K562 (cell line): ENCODE measurements around the gene POC5. TPM values are rescaled to one million over a fixed set of nuclear protein-coding genes. Genes with fewer than 3 reads are reported as not detected.

ENCODE experiments used
- CBFB ChIP-seq: sonication (generic); formaldehyde crosslinking; IDR thresholded peaks from 2 replicates; pipeline ENCODE4 v1.4.0; 2020; ENCODE audit warnings: mild to moderate bottlenecking, missing genetic modification reagents
- CEBPG ChIP-seq, 3 experiments: fragments of 200-800 bp in 1 of 3; sonication (Bioruptor generic) in 1 of 3; sonication (generic) in 1 of 3; formaldehyde crosslinking in 1 of 3; IDR thresholded peaks in 2 of 3; conservative IDR thresholded peaks in 1 of 3; 2 replicates each; pipeline versions ENCODE4 v1.6.1 to v1.8.0; 2016 to 2022; ENCODE audit warnings: missing compliant biosample characterization in 2 of 3, missing genetic modification characterization in 2 of 3, mild to moderate bottlenecking in 1 of 3, missing genetic modification reagents in 1 of 3
- ETV6 ChIP-seq, 3 experiments: fragments of 150-350 bp in 1 of 3; sonication (generic) in 1 of 3; formaldehyde crosslinking in 1 of 3; IDR thresholded peaks; 2 replicates each; pipeline versions ENCODE4 v1.6.1 to v1.8.0; 2014 to 2022; ENCODE audit warnings: borderline replicate concordance in 2 of 3, low read depth in 2 of 3, antibody characterized with exemption in 1 of 3, low read length in 1 of 3, mild to moderate bottlenecking in 1 of 3, missing genetic modification reagents in 1 of 3
- FOSL1 ChIP-seq: fragments of 200-800 bp; sonication (Bioruptor generic); conservative IDR thresholded peaks from 2 replicates; pipeline ENCODE4 v1.6.1; 2016; ENCODE audit warnings: missing genetic modification characterization, missing compliant biosample characterization
- FOXA3 ChIP-seq, 2 experiments: fragments of 450-650 bp in 1 of 2; sonication (generic) in 1 of 2; formaldehyde crosslinking; IDR thresholded peaks in 1 of 2; conservative IDR thresholded peaks in 1 of 2; 2 replicates each; pipeline versions ENCODE4 v1.4.0 to v1.8.0; 2020 to 2022; ENCODE audit warnings: mild to moderate bottlenecking in 2 of 2, missing genetic modification reagents in 1 of 2
- KAT8 ChIP-seq: fragments of 450-650 bp; IDR thresholded peaks from 2 replicates; pipeline ENCODE4 v1.6.1; 2016; ENCODE audit warnings: low read depth, mild to moderate bottlenecking
- MXI1 ChIP-seq: IDR thresholded peaks from 2 replicates; pipeline ENCODE4 v1.6.1; 2011; ENCODE audit warnings: low read depth, mild to moderate bottlenecking, improper control_type of control experiment, low read length
- RBM15 ChIP-seq: fragments of 200-400 bp; formaldehyde crosslinking; IDR thresholded peaks from 2 replicates; pipeline ENCODE4 v1.6.1; 2018; ENCODE audit warnings: mild to moderate bottlenecking, low read length, moderate library complexity; ENCODE audit not compliant: insufficient read depth
- SMC3 ChIP-seq: conservative IDR thresholded peaks from 2 replicates; pipeline ENCODE4 v1.6.1; 2011; ENCODE audit warnings: low read depth, low read length, improper control_type of control experiment; ENCODE audit not compliant: insufficient read depth
- SPI1 ChIP-seq: IDR thresholded peaks from 2 replicates; pipeline ENCODE4 v1.6.1; 2011; ENCODE audit warnings: low read depth, low read length, control low read depth, borderline replicate concordance
- SUPT5H ChIP-seq: fragments of 450-650 bp; IDR thresholded peaks from 2 replicates; pipeline ENCODE4 v1.6.1; 2016
- TCF3 ChIP-seq: sonication (generic); formaldehyde crosslinking; IDR thresholded peaks from 2 replicates; pipeline ENCODE4 v1.4.0; 2020; ENCODE audit warnings: mild to moderate bottlenecking, missing genetic modification reagents
- TCF7 ChIP-seq: sonication (generic); IDR thresholded peaks from 2 replicates; pipeline ENCODE4 v1.6.1; 2016; ENCODE audit warnings: antibody characterized with exemption, borderline replicate concordance
- TCF7L2 ChIP-seq: fragments of 150-350 bp; IDR thresholded peaks from 2 replicates; pipeline ENCODE4 v1.6.1; 2016; ENCODE audit warnings: low read depth, mild to moderate bottlenecking, low read length, moderate library complexity
- TEAD2 ChIP-seq: fragments of 450-650 bp; IDR thresholded peaks from 2 replicates; pipeline ENCODE4 v1.6.1; 2016; ENCODE audit warnings: missing genetic modification characterization, control low read depth, missing compliant biosample characterization
- TEAD4 ChIP-seq, 2 experiments: sonication (generic) in 1 of 2; formaldehyde crosslinking in 1 of 2; IDR thresholded peaks; 2 replicates each; pipeline versions ENCODE4 v1.6.1 to v1.8.0; 2012 to 2022; ENCODE audit warnings: borderline replicate concordance in 1 of 2, inconsistent platforms in 1 of 2, low read length in 1 of 2, mild to moderate bottlenecking in 1 of 2, missing genetic modification reagents in 1 of 2
- TGIF2 ChIP-seq: sonication (generic); formaldehyde crosslinking; IDR thresholded peaks from 2 replicates; pipeline ENCODE4 v1.8.1; 2022; ENCODE audit warnings: mild to moderate bottlenecking, missing genetic modification reagents, moderate library complexity
- YY1 ChIP-seq, 3 experiments: IDR thresholded peaks; 2 replicates each; pipeline ENCODE4 v1.6.1; 2011; ENCODE audit warnings: low read length in 2 of 3, mild to moderate bottlenecking in 2 of 3, moderate library complexity in 2 of 3, borderline replicate concordance in 1 of 3, control low read depth in 1 of 3, low read depth in 1 of 3; ENCODE audit not compliant: insufficient read depth in 3 of 3, insufficient replicate concordance in 2 of 3, control insufficient read depth in 1 of 3, insufficient read length in 1 of 3; ENCODE audit errors: extremely low read depth in 1 of 3
- ZNF146 ChIP-seq: IDR thresholded peaks from one replicate; pipeline ENCODE4 v1.6.1; 2018; ENCODE audit warnings: missing compliant biosample characterization; ENCODE audit not compliant: unreplicated experiment
- ZNF165 ChIP-seq: fragments of 250-450 bp; sonication (Bioruptor Pico); IDR thresholded peaks from 2 replicates; pipeline ENCODE4 v1.4.0; 2020; ENCODE audit warnings: borderline replicate concordance
- ZNF253 ChIP-seq: fragments of 250-450 bp; sonication (Bioruptor Pico); conservative IDR thresholded peaks from 2 replicates; pipeline ENCODE4 v1.6.1; 2021; ENCODE audit warnings: mild to moderate bottlenecking
- ZNF830 ChIP-seq: fragments of 250-450 bp; sonication (Bioruptor Pico); IDR thresholded peaks from 2 replicates; pipeline ENCODE4 v1.5.0; 2021; ENCODE audit warnings: mild to moderate bottlenecking
- ZSCAN32 ChIP-seq: fragments of 450-650 bp; formaldehyde crosslinking; IDR thresholded peaks from 2 replicates; pipeline ENCODE4 v1.4.0; 2020; ENCODE audit warnings: mild to moderate bottlenecking, moderate library complexity
- polyA plus RNA-seq, 8 experiments: library from polyadenylated mRNA; depleted of rRNA in 4 of 8; stranded (reverse) in 5 of 8; unstranded in 3 of 8; fragments of >200 nt; fragmentation: Nextera tagmentation in 2 of 8; fragmentation: Illumina TruSeq in 1 of 8; extraction: Ambion mirVana in 2 of 8; extraction: Trizol in 1 of 8; gene quantifications; 2 replicates each; pipeline versions ENCODE4 v1.2.1 to v1.2.3, GENCODE V29; 2011 to 2014; ENCODE audit warnings: inconsistent platforms in 1 of 8, missing spikeins in 1 of 8
- total RNA-seq, 7 experiments: library from RNA; depleted of rRNA in 6 of 7; stranded (reverse); fragments of >200 nt in 6 of 7; fragmentation: Illumina TruSeq in 2 of 7; extraction: Trizol in 2 of 7; gene quantifications; 2 replicates each; pipeline versions ENCODE4 v1.2.1 to v1.2.3, GENCODE V29; 2011 to 2021; ENCODE audit warnings: low replicate concordance in 1 of 7
- TF ChIP-seq, protein P1 (sequence below): sonication (generic); formaldehyde crosslinking; IDR thresholded peaks from 2 replicates; pipeline ENCODE4 v1.8.0; 2022; ENCODE audit warnings: mild to moderate bottlenecking, missing genetic modification reagents
- TF ChIP-seq, protein P2 (sequence below): fragments of 450-650 bp; IDR thresholded peaks from 2 replicates; pipeline ENCODE4 v1.6.1; 2017; ENCODE audit warnings: mild to moderate bottlenecking, moderate library complexity
- TF ChIP-seq, protein P3 (sequence below): fragments of 450-650 bp; formaldehyde crosslinking; IDR thresholded peaks from 2 replicates; pipeline ENCODE4 v1.4.0; 2020; ENCODE audit warnings: mild to moderate bottlenecking

POC5 gene
- total and polyA plus RNA-seq, 9 of the 15 experiments (the other 6 are each of a cell fraction or from before 2014, with no cell fraction given): 14.5 to 38.2 (median 27.0) TPM

DNA sequence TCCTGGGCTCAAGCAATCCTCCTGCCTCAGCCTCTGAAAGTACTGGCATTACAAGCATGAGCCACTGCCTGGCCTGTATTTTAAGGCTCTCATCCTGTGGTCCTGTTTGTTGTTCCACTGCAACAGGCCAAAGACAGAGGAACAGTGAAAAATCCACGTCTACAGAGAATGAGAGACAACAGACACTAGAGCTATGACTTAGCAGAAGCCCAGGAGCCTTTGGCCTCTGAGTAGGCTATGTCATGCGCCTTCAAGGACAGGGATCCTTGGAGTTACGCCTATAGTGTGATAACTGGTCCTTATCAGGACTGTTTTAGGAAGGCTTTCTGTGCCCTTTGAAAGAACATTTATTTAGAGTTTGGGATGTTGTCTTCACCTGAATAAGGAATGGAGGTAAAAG, 10.5 kb downstream of the POC5 start (continued):
- TF ChIP-seq, protein P1, sequence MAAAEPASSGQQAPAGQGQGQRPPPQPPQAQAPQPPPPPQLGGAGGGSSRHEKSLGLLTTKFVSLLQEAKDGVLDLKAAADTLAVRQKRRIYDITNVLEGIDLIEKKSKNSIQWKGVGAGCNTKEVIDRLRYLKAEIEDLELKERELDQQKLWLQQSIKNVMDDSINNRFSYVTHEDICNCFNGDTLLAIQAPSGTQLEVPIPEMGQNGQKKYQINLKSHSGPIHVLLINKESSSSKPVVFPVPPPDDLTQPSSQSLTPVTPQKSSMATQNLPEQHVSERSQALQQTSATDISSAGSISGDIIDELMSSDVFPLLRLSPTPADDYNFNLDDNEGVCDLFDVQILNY: no peak
- TF ChIP-seq CEBPG (CRISPR knock-in tag; IDR thresholded peaks at IDR 0.05) (no peak), CEBPG (tag; conservative IDR thresholded peaks at IDR 0.05 in 1 of 2, IDR thresholded peaks at IDR 0.05 in 1 of 2) (no peak), SUPT5H (peak; percentile 42; the same call in 1 of the 2 replicates), TEAD4 (IDR thresholded peaks at IDR 0.05; ENCODE audit: low read length) (no peak), TEAD4 (CRISPR knock-in tag; IDR thresholded peaks at IDR 0.05; ENCODE audit: borderline replicate concordance) (no peak), TCF7 (no peak), RBM15 (no peak), SPI1 (no peak), CBFB (CRISPR knock-in tag) (no peak), ZSCAN32 (CRISPR knock-in tag) (no peak), MXI1 (no peak), TCF3 (no peak), TCF7L2 (no peak), TGIF2 (no peak), SMC3 (no peak), YY1 (IDR thresholded peaks at IDR 0.05; ENCODE audit: borderline replicate concordance in 1 of 3, control insufficient read depth in 1 of 3, extremely low read depth in 1 of 3, insufficient read depth in 3 of 3, insufficient read length in 1 of 3, insufficient replicate concordance in 2 of 3, low read depth in 1 of 3, low read length in 2 of 3) (no peak), ZNF830 (no peak), ZNF146 (CRISPR knock-in tag) (no peak), ZNF165 (CRISPR knock-in tag) (no peak), ZNF253 (CRISPR knock-in tag) (no peak), TEAD2 (tag) (no peak), FOSL1 (tag) (peak; percentile 48; the same call in 1 of the 2 replicates), KAT8 (no peak), ETV6 (IDR thresholded peaks at IDR 0.05; ENCODE audit: borderline replicate concordance in 1 of 2, low read depth in 2 of 2, low read length in 1 of 2) (no peak), ETV6 (CRISPR knock-in tag; IDR thresholded peaks at IDR 0.05; ENCODE audit: borderline replicate concordance) (no peak), FOXA3 (CRISPR knock-in tag; conservative IDR thresholded peaks at IDR 0.05 in 1 of 2, IDR thresholded peaks at IDR 0.05 in 1 of 2) (no peak)
- TF ChIP-seq, protein P2, sequence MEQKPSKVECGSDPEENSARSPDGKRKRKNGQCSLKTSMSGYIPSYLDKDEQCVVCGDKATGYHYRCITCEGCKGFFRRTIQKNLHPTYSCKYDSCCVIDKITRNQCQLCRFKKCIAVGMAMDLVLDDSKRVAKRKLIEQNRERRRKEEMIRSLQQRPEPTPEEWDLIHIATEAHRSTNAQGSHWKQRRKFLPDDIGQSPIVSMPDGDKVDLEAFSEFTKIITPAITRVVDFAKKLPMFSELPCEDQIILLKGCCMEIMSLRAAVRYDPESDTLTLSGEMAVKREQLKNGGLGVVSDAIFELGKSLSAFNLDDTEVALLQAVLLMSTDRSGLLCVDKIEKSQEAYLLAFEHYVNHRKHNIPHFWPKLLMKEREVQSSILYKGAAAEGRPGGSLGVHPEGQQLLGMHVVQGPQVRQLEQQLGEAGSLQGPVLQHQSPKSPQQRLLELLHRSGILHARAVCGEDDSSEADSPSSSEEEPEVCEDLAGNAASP: no peak
- TF ChIP-seq, protein P3, sequence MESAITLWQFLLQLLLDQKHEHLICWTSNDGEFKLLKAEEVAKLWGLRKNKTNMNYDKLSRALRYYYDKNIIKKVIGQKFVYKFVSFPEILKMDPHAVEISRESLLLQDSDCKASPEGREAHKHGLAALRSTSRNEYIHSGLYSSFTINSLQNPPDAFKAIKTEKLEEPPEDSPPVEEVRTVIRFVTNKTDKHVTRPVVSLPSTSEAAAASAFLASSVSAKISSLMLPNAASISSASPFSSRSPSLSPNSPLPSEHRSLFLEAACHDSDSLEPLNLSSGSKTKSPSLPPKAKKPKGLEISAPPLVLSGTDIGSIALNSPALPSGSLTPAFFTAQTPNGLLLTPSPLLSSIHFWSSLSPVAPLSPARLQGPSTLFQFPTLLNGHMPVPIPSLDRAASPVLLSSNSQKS: no peak
